HEK293 (cell line): ENCODE measurements around the gene EVA1C.

Experiments
- ZNF548 ChIP-seq: fragments of 450-650 bp; formaldehyde crosslinking; IDR thresholded peaks from 2 replicates; pipeline ENCODE4 v1.5.1; 2016; ENCODE audit warnings: missing biosample characterization, missing genetic modification characterization
- TF ChIP-seq, protein P1 (sequence below): fragments of 450-650 bp; formaldehyde crosslinking; IDR thresholded peaks from 2 replicates; pipeline ENCODE4 v1.5.1; 2016; ENCODE audit warnings: missing biosample characterization, missing genetic modification characterization

DNA sequence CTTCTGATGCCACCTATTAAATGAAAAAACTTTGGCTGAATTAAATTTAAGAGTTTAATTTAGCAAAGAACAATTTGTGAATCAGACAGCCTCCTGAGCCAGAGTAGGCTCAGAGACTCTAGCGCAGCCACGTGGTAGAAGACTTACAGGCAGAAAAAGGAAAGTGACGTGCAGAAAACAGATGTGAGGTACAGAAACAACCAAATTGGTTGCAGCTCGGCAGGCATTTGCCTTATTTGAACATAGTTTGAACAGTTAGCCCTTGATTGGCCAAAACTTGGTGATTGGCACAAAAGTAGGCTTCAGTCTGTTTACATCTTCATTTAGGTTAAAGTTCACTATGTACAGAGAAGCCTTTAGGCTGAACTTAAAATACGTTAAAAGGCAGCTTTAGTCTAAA lies 149.9 kb downstream of the EVA1C start:
- TF ChIP-seq ZNF548 (tag by site-specific recombination): no peak
- TF ChIP-seq, protein P1, sequence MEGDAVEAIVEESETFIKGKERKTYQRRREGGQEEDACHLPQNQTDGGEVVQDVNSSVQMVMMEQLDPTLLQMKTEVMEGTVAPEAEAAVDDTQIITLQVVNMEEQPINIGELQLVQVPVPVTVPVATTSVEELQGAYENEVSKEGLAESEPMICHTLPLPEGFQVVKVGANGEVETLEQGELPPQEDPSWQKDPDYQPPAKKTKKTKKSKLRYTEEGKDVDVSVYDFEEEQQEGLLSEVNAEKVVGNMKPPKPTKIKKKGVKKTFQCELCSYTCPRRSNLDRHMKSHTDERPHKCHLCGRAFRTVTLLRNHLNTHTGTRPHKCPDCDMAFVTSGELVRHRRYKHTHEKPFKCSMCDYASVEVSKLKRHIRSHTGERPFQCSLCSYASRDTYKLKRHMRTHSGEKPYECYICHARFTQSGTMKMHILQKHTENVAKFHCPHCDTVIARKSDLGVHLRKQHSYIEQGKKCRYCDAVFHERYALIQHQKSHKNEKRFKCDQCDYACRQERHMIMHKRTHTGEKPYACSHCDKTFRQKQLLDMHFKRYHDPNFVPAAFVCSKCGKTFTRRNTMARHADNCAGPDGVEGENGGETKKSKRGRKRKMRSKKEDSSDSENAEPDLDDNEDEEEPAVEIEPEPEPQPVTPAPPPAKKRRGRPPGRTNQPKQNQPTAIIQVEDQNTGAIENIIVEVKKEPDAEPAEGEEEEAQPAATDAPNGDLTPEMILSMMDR (tag by site-specific recombination): no peak
